Hippocampal formation (tissue), 2 donors: ENCODE measurements around the gene VAV2.
"Not testable (repeated sequence)": the region's sequence is repeated elsewhere in the genome, so short reads cannot be mapped to it uniquely, and the experiment has no call there.

Experiments used
- DNase-seq, 2 donors: peaks; one replicate each; lab custom pipeline; 2025; lab: John Stamatoyannopoulos, UW

VAV2 gene

GRCh38 chr9:133969681-133970580 lies 22.2 kb downstream of the VAV2 start:
- no peak for DNase-seq

GRCh38 chr9:133968966-133969617 lies 23.0 kb downstream of the VAV2 start:
- DNase-seq: no peak

DNA sequence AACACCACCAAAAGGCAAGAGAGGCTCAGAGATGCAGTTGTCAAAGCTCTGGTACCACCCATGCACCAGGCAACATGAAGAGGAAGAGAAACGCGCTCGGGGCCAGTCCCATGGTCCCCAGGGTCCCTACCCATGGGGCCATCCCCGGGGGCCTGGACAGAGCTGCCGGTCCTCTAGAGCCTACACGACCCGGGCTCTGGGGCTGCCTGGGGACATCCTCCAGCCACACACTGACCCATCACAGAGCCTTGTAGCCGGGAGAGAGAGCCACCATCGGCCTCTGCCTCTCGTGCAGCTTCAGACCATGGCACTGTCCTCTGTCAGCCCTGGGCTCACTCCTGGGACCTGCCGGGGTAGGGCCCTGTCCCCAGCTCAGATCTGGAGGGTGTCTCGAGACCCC lies 23.7 kb downstream of the VAV2 start:
- DNase-seq: no peak

GRCh38 chr9:133967024-133967741 lies 24.9 kb downstream of the VAV2 start:
- DNase-seq: no peak

GRCh38 chr9:133964463-133964862 lies 27.7 kb downstream of the VAV2 start:
- no peak for DNase-seq

- DNase-seq: no peak
Measured at GRCh38 chr9:133963166-133963565, 29.0 kb downstream of the VAV2 start.

- no peak for DNase-seq
Measured at GRCh38 chr9:133962341-133962740, 29.8 kb downstream of the VAV2 start.

DNA sequence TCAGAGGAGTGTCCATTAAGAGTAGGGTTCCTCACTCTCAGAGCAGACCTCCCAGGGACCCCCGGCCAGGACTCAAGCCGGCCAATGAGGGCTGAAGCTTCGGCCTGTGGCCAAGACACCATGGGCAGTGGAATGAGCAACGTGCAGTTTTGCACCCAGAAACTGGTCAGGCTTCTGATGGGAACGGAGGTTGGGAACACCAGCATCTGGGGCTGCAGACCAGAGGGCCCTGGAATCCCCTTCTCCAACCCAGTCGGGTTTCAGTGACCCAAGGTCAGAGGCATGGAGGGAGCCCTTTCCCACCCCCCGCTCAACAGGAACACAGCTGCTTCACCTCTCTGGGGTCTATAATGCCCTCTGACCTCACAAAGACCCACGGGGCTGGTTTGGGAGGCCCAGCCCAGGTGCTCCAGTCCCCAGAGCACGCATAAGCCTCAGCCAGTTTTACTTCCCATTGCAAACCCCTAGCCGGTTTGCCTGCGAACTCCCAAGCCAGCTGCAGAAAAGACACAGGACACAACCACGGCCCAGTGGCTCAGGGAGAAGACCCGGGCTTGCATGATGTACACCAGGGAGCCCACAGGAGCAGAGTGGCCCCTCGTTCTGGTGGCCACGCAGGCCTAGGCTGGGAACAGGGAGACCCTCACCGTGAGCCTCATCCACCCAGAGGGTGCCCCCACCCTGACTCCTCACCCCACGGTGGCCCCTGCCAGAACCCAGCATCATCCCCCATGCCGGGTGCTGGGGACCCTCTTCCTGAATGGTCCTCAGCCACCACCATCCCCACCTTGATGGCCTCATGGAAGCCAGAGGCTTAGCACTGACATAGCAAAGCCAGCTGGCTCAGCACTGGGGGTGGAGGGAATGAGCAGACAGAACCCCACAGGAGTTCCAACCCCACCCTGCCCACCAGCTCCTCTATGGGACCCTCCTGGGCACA lies 30.6 kb downstream of the VAV2 start:
- DNase-seq: no peak

DNA sequence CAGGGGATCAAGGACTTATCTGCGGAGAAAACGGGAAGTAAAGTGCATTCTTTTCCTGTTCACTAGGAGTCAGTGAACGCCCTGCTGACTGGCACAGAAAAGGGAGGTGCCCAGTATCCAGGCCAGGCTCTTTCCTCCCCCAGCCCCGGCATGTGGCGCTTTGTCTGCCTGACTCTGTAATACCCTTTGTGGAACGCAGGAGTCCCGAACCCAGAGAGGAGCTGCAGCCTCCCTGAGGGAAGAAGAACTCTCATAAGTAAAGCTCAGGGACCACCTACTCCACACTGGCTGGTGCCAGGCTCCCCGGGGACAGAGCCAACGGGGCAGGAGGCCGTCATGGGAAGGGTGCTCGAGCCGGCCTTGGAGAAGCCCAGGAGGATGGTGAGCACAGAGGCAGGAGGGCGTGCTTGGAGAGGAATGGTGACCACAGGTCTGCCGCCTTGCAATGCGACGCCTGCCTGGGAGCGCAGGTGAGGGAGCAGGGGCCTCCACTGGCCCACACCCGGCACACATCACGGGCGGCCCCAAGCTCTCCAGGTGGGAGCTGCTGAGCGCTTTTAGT lies 31.5 kb downstream of the VAV2 start:
- DNase-seq: no peak

GRCh38 chr9:133959966-133960567 lies 32.1 kb downstream of the VAV2 start:
- DNase-seq: no peak

DNA sequence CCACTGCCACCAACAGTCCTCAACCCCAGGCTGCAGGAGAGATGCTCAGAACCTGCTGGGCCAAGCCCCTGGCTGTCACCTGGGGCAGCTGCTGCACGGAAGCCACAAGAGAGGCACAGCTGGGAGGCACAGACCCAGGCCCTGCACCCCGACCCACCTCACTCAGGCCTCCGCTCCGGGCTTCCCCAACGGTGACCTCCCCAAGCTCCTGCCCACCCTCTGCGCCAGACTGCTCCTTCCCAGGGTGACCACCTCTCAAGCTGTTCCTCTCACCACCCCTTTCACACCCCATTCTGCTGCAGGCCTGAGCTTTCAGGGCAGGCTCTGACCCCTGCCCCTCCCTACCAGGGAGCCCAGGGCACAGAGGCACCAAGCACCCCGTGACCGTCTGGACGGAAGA lies 33.0 kb downstream of the VAV2 start:
- no peak for DNase-seq

DNA sequence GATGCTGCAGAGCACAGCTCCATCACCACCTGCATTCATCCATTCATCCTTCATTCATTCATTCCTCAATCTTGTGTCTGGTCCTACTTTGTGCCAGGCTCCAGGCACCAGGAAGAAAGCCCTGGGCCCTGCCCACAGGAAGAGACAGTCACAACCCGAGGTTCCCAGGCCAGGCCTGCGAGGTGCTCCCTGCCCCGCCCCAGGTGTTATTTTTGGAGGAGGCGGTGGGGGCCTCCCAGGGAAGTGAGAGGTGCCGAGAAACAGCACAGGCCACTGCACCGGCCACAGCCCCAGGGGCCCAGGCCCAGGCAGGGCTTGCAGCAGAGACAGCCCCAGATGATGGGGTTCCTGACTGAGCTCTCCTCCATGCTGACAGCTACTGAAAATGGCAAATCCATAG lies 33.4 kb downstream of the VAV2 start:
- no peak for DNase-seq

DNA sequence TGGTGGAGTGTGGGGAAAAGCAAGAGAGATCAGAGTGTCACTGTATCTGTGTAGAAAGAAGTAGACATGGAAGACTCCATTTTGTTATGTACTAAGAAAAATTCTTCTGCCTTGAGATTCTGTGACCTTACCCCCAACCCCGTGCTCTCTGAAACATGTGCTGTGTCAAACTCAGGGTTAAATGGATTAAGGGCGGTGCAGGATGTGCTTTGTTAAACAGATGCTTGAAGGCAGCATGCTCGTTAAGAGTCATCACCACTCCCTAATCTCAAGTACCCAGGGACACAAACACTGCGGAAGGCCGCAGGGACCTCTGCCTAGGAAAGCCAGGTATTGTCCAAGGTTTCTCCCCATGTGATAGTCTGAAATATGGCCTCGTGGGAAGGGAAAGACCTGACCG lies 34.4 kb downstream of the VAV2 start:
- DNase-seq: not testable (repeated sequence)

DNA sequence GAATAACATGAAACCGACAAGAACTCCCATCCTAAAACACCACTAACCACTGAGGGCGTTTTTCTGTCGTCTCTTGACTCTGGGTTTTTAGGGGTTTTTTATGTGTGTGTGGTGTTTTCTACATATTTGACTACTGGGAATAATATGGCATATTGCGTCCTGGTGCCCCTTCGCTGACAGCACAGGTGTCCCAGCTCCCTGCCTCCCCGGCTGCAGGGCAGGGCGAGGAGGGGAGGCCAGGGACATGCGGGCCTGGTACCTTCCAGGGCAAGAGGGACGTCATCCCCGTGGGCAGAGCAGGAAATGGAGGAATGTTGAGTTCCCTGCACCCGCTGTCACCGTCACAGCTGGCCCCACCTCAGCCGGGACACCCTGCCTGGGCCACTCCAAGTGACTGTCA lies 34.8 kb downstream of the VAV2 start:
- DNase-seq: no peak

DNA sequence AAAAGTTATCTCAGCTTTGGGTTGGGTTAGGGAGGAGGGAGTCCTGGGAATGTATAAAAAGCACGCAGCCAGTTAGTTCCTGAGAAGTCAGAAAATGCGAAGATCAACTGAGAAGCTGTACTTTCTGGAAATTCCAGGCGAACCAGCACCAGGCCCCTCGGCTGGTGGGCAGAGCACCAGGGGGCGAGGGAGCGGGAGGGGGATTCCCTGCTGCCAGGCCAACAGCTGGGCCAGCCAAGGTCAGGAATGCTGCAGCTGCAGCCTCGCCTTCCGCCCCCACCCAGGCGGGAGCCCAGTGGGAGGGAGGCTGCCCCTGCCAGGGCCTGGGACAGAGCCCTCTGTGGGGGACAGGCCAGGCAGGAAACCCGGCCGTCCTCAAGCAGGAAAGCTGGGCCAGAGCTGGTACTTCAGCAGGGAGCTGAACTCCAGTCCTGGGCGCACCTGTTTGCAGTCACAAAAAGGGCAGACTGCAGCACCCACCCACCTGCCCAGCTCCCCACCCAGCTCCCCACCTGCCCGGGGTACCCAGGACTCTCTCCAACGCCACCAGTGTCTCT lies 35.5 kb downstream of the VAV2 start:
- no peak for DNase-seq

GRCh38 chr9:133955821-133956411 lies 36.2 kb downstream of the VAV2 start:
- DNase-seq: no peak

- DNase-seq: no peak
Measured at GRCh38 chr9:133954862-133955529, 37.1 kb downstream of the VAV2 start.

GRCh38 chr9:133953976-133954709 lies 38.0 kb downstream of the VAV2 start:
- DNase-seq: no peak

- DNase-seq: no peak
Measured at GRCh38 chr9:133953621-133953975, 38.5 kb downstream of the VAV2 start.
